PC-9 (cell line): ENCODE measurements around the gene SMIM36. TPM values are rescaled to one million over a fixed set of nuclear protein-coding genes. Genes with fewer than 3 reads are reported as not detected.

Source experiments
- BruUV-seq: library from RNA; stranded (reverse); fragments of 400-500 nt; replicated peaks from 2 replicates; lab custom pipeline; 2021; lab: Mats Ljungman, UMichigan
- CTCF ChIA-PET: fragments of 300-600 bp; sonication (Branson Sonifier 250); formaldehyde crosslinking; loops from one replicate; lab custom pipeline; 2022; ENCODE audit warnings: antibody characterized with exemption; lab: Charles Lee
- POLR2A ChIA-PET: fragments of 300-600 bp; sonication (Branson Sonifier 250); formaldehyde crosslinking; loops from one replicate; lab custom pipeline; 2022; ENCODE audit warnings: antibody characterized with exemption; ENCODE audit not compliant: unreplicated experiment; lab: Charles Lee
- DNase-seq, 2 experiments: peaks; one replicate each; pipeline versions ENCODE4 v3.0.0 to v3.0.0-alpha.2; 2015 to 2022; ENCODE audit warnings: mixed read lengths in 1 of 2
- H2AFZ ChIP-seq: fragments of 200-600 bp; sonication (generic); 2 replicates; pipeline ENCODE4 v1.8.1; 2017; ENCODE audit warnings: antibody characterized with exemption
- H3F3A ChIP-seq: fragments of 200-600 bp; sonication (generic); 2 replicates; pipeline ENCODE4 v1.8.1; 2017; ENCODE audit warnings: antibody characterized with exemption, mild to moderate bottlenecking, low read depth; ENCODE audit not compliant: insufficient read depth
- H3K27ac ChIP-seq: fragments of 200-600 bp; sonication (generic); 2 replicates; pipeline ENCODE4 v1.6.1; 2016; ENCODE audit warnings: mixed run types
- H3K27me3 ChIP-seq: fragments of 200-600 bp; sonication (generic); 2 replicates; pipeline ENCODE4 v1.6.1; 2016; ENCODE audit warnings: low read depth, mixed run types; ENCODE audit not compliant: insufficient read depth
- H3K36me3 ChIP-seq: fragments of 200-600 bp; sonication (generic); 2 replicates; pipeline ENCODE4 v1.6.1; 2016; ENCODE audit warnings: low read depth, mixed run types
- H3K4me1 ChIP-seq: fragments of 200-600 bp; sonication (generic); replicated peaks from 2 replicates; pipeline ENCODE4 v1.6.1; 2016; ENCODE audit warnings: mixed run types; ENCODE audit not compliant: insufficient read depth
- H3K4me2 ChIP-seq: fragments of 200-600 bp; sonication (generic); 2 replicates; pipeline ENCODE4 v1.6.1; 2017; ENCODE audit warnings: mixed run types
- H3K4me3 ChIP-seq: fragments of 200-600 bp; sonication (generic); 2 replicates; pipeline ENCODE4 v1.6.1; 2016; ENCODE audit warnings: mixed run types
- H3K79me2 ChIP-seq: fragments of 200-600 bp; sonication (generic); 2 replicates; pipeline ENCODE4 v1.6.1; 2017; ENCODE audit warnings: low read depth, mixed run types
- H3K9me2 ChIP-seq: fragments of 200-600 bp; sonication (generic); 2 replicates; pipeline ENCODE4 v1.8.1; 2017; ENCODE audit warnings: mild to moderate bottlenecking; ENCODE audit not compliant: insufficient read depth
- H3K9me3 ChIP-seq: fragments of 200-600 bp; sonication (generic); 2 replicates; pipeline ENCODE4 v1.8.1; 2016; ENCODE audit warnings: low read depth; ENCODE audit not compliant: insufficient read depth
- H4K20me1 ChIP-seq: fragments of 200-600 bp; sonication (generic); 2 replicates; pipeline ENCODE4 v1.8.1; 2017; ENCODE audit not compliant: insufficient read depth
- EZH2 ChIP-seq: fragments of 200-600 bp; sonication (generic); IDR thresholded peaks from 2 replicates; pipeline ENCODE4 v1.8.0; 2017; ENCODE audit warnings: antibody characterized with exemption, low read depth
- intact Hi-C: fragments of 100-400 bp; cut with micrococcal nuclease; formaldehyde crosslinking; loops from one replicate; pipeline ENCODE4 v1.10.0; 2022; ENCODE audit not compliant: unreplicated experiment
- total RNA-seq: library from RNA; stranded (reverse); gene quantifications from 2 replicates; pipeline ENCODE4 v1.2.3, GENCODE V29; 2021
- TF ChIP-seq, protein P1 (sequence below): fragments of 200-600 bp; sonication (generic); conservative IDR thresholded peaks from 2 replicates; pipeline ENCODE4 v1.6.1; 2017; ENCODE audit warnings: mixed run types, antibody characterized with exemption, mild to moderate bottlenecking, moderate library complexity

The SMIM36 gene
- total RNA-seq, 1 experiment from 2014 or later = not detected

DNA sequence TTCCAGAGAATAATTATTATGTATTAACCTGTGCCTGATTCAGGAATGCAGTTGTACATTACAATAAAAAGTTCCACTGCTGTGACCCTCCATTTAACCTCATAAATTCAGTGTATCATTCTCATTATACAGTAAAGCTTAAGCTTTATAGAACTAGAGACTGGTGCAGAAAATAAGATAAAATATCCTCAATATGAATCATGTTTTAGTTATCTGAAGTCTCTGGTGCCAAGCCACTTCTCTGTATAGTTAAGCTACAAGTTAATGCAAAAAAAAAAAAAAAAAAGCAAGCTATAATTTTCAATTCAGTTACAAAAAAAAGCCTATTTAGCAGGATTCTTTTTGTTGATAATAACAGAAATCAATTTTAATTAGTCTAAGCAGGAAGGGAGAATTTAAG lies 22.4 kb upstream of the SMIM36 start:
- Histone ChIP-seq H3F3A (no peaks in the 10 kb centered on the region), H3K9me2 (no peaks in the 10 kb centered on the region), H4K20me1 (no peaks in the 10 kb centered on the region), H2AFZ (no peak overlapping the region), H3K79me2 (no peaks in the 10 kb centered on the region), H3K4me1 (no peaks in the 10 kb centered on the region), H3K27me3 (peaks cover 15% of the 10 kb centered on the region), H3K4me2 (no peak overlapping the region), H3K27ac (no peak overlapping the region), H3K4me3 (no peak overlapping the region), H3K36me3 (no peaks in the 10 kb centered on the region), H3K9me3 (no peaks in the 10 kb centered on the region)
- CTCF ChIA-PET = no interaction called here
- no peak for DNase-seq
- TF ChIP-seq EZH2 = no peak
- TF ChIP-seq, protein P1, sequence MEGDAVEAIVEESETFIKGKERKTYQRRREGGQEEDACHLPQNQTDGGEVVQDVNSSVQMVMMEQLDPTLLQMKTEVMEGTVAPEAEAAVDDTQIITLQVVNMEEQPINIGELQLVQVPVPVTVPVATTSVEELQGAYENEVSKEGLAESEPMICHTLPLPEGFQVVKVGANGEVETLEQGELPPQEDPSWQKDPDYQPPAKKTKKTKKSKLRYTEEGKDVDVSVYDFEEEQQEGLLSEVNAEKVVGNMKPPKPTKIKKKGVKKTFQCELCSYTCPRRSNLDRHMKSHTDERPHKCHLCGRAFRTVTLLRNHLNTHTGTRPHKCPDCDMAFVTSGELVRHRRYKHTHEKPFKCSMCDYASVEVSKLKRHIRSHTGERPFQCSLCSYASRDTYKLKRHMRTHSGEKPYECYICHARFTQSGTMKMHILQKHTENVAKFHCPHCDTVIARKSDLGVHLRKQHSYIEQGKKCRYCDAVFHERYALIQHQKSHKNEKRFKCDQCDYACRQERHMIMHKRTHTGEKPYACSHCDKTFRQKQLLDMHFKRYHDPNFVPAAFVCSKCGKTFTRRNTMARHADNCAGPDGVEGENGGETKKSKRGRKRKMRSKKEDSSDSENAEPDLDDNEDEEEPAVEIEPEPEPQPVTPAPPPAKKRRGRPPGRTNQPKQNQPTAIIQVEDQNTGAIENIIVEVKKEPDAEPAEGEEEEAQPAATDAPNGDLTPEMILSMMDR = no peak
- intact Hi-C loops = no loop called here
- POLR2A ChIA-PET = no interaction called here
- no TSS peak for BruUV-seq

DNA sequence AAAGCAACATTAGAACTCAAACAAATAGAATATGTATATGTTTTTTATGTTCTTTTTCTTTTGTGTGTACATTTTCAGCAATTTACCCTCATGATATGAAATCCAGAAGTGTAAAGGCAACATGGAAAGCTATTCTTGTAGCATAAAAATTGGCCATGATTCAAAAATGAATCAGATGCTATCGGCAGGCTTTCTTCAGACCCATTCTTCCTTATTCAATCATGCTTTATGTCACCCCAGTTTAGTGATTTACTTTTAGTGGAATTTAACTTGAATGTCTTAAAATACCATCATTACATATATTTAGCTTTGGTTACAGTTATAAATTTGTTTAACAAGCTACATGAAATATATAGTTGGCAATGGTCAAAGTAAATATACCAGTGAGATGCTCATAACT lies 21.4 kb upstream of the SMIM36 start:
- no TSS peak for BruUV-seq
- no peaks in the 10 kb centered on the region for H3K36me3 ChIP-seq
- H3K9me2 ChIP-seq = no peaks in the 10 kb centered on the region
- H3K4me2 ChIP-seq = no peak overlapping the region
- H3K27ac ChIP-seq = no peak overlapping the region
- 0 out of 2 replicates have a peak, but pooled peaks cover 7% of the 10 kb centered on the region for H3K27me3 ChIP-seq
- POLR2A ChIA-PET = no interaction called here
- H3K79me2 ChIP-seq = no peaks in the 10 kb centered on the region
- H3K4me3 ChIP-seq = no peak overlapping the region
- H3K9me3 ChIP-seq = no peaks in the 10 kb centered on the region
- CTCF ChIA-PET = no interaction called here
- no peak for TF ChIP-seq EZH2
- TF ChIP-seq, protein P1 = no peak
- H2AFZ ChIP-seq = no peak overlapping the region
- H3K4me1 ChIP-seq = no peaks in the 10 kb centered on the region
- H3F3A ChIP-seq = no peaks in the 10 kb centered on the region
- H4K20me1 ChIP-seq = no peaks in the 10 kb centered on the region
- intact Hi-C loops = no loop called here
- DNase-seq = no peak

DNA sequence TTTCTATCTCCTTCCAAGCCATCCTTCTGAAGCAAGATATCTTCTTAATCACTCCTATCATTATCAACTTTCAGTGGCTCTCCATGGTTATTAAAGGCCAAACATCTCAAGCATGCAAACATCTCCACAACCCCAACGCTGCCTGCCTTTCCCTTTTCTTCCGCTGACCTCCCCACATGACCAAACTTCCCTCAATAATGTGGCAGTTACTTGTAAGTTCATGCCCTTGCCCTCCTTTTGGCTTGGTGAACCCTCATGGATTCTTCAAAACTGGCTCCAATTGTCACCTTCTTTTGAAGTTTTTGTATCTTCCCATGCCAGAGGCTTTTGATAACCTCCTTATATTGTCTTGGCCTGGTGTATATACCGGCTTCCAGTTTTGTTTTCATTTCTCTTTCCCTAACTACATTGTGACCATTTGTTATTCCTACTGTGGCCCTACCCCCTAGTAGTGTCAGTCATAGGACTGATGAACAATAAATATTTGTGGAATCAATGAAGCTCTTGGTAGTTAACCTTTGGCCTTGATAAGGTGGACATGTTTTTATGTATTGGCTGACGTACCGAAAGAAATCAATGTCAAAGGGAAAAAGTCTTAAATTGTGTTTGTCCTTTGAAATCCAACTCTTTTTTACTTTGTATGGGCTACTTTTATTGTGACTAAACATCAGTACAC lies 19.9 kb upstream of the SMIM36 start:
- no peaks in the 10 kb centered on the region for H3K4me1 ChIP-seq
- no peak overlapping the region for H3K27ac ChIP-seq
- H4K20me1 ChIP-seq = no peaks in the 10 kb centered on the region
- ChIA-PET CTCF (no interaction called here), POLR2A (no interaction called here)
- H3F3A ChIP-seq = no peaks in the 10 kb centered on the region
- H3K9me2 ChIP-seq = no peaks in the 10 kb centered on the region
- H2AFZ ChIP-seq = no peak overlapping the region
- H3K36me3 ChIP-seq = no peaks in the 10 kb centered on the region
- no peak overlapping the region for H3K4me3 ChIP-seq
- 0 out of 2 replicates have a peak, but pooled peaks cover 6% of the 10 kb centered on the region for H3K27me3 ChIP-seq
- TF ChIP-seq, protein P1 = no peak
- no peak for TF ChIP-seq EZH2
- H3K79me2 ChIP-seq = no peaks in the 10 kb centered on the region
- no peaks in the 10 kb centered on the region for H3K9me3 ChIP-seq
- no TSS peak for BruUV-seq
- intact Hi-C loops = no loop called here
- no peak overlapping the region for H3K4me2 ChIP-seq
- no peak for DNase-seq
